HG03565 (cell line): ENCODE data around the gene THSD4.

Source experiments
- ATAC-seq: cut with Tn5 transposase; IDR thresholded peaks from one replicate; pipeline ENCODE4 v1.9.1; 2021; ENCODE audit warnings: mild to moderate bottlenecking, moderate library complexity; ENCODE audit not compliant: unreplicated experiment

The THSD4 gene

DNA sequence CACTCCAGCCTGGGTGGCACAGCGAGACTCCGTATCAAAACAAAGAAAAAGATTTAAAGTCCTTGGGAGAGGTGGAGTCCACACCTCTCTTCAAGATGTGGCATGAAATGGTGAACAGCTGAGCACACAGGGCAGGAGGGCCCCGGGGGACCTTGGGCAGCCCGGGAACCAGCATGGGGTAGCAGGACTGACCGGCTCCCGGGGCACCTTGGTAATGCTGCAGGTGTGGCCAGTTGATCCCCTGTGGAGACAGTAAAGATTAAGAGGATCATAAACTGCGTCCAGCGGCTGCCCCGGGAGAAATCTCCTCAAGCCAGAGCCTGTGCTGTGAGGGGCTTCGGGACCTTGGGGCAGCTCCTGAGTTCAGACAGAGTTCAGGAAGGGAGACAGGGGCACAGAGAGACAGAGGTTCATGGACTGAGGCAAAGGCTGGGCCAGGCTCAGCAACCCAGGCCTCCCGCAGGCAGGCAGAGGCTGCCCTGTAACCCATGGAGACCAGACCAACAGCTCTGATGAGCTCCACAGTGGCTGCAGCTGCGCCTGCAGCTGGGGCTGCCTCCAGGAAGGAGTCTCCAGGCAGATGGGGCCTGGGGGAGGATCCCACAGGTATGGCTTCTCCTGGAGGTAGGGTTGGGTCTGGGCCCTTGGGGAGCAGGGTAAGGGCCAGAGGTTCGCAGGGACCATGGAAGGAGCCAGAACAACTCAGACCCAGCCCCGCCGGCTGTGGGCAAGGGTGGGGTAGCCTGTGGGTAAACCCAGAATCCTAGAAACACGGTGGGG is 695.2 kb downstream of the THSD4 start, which contains the start of gene NR2E3:
NR2E3 (plus strand) TSS at position 299 of the 780 bp plus-strand sequence; CDS start at position 489, 190 bp downstream.
- ATAC-seq: no peak

DNA sequence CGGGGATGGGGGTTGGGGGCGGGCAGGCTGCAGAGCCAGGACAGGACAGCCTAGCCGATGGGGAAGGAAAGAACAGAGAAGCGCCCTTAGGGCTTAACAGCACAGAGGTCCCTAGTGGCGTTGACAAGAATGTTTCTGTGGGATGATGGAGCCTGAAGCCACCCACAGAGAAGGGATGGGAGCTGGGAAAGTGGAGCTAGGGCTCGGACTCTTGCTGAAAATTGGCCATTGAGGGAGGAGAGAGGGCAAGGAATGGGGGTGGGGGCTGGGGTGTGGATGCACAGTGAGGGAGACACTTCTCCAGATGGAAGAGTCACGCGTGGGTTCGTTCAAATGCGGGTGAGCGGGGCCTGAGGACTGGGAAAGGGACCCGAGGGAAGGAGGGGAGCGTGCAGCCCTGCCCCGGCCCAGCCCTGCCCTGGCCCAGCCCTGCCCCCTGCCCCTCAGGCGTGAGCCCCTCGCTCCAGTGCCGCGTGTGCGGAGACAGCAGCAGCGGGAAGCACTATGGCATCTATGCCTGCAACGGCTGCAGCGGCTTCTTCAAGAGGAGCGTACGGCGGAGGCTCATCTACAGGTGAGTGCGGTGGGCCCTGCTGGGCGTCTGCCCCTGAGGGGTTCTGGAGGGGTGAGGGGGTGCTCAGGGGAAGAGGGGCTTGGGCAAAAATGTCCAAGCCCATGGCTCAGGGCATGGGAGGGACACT is 695.9 kb downstream of the THSD4 start:
- ATAC-seq: no peak

DNA sequence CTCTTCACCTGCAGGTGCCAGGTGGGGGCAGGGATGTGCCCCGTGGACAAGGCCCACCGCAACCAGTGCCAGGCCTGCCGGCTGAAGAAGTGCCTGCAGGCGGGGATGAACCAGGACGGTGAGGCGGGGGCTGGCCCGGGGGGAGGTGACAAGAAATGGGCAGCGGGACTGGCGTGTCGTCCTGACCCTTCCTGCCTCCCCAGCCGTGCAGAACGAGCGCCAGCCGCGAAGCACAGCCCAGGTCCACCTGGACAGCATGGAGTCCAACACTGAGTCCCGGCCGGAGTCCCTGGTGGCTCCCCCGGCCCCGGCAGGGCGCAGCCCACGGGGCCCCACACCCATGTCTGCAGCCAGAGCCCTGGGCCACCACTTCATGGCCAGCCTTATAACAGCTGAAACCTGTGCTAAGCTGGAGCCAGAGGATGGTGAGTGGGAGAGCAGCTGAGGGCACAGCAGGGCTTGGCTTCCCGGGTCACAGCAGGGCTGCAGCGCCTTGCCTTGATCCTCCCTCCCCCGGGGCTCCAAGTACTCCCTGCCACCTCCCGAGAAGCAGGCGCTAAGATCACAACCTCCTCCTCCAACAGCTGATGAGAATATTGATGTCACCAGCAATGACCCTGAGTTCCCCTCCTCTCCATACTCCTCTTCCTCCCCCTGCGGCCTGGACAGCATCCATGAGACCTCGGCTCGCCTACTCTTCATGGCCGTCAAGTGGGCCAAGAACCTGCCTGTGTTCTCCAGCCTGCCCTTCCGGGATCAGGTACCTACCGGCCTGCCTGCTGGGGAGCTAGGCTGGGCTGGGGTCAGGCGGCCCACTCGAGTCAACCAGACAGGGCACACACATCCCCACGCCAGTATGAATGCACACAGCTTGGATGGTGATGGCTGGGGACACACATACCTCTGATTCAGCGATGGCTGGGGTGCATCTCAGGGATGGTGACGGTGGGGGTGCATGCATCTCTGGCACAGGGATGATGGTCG is 696.8 kb downstream of the THSD4 start:
- no peak for ATAC-seq

DNA sequence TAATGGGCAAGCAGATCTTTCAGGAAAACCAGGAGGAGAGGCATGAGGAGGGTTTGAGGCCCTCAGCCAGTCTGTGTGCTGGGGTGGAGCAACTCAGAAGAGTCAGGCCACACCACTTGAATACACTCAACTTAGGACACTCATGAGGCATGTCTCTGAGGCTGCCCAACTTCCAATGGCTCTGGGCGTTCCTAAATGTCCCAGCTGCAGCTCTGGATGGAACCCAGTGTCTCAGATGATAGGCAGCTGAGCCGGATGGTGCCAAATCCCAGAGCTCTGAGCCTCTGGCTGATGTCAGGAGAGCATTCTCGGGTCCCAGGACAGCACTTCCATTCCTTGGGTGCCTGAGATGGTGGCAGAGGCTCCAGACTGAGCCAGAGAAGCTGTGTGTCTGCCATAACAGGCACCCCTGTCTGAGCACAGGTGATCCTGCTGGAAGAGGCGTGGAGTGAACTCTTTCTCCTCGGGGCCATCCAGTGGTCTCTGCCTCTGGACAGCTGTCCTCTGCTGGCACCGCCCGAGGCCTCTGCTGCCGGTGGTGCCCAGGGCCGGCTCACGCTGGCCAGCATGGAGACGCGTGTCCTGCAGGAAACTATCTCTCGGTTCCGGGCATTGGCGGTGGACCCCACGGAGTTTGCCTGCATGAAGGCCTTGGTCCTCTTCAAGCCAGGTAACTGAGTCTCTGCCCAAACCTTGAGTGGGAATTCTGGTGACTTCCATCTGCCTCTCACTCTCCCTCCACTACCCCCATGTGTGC is 697.9 kb downstream of the THSD4 start:
- ATAC-seq: no peak

DNA sequence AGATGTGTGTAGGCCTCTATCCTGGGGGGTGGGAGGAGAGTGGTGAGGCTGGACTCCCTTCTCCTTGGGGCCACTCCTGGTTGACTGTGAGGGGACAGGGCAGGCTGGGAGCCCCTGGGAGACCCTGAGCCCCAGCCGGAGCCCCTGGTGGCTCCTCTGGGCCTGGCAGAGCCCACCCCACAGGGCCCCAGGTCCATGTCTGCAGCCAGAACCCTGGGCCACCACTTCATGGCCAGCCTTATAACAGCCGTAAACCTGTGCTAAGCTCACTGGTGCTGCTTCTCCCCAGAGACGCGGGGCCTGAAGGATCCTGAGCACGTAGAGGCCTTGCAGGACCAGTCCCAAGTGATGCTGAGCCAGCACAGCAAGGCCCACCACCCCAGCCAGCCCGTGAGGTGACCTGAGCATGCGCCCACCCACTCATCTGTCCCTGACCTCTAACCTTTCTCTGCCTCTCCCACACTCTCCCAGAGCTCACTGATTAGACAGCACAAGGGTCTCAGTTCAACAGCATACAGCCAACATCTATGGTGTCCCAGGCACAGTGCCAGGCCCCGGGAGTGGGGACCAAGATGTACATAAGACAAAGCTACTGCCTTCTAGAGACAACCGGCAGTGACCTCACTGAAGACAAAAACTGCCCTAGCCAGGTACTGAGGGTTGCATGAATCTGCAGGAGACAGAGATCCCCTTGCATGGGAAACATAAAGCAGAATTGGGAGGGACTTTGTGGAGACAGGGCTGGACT is 698.6 kb downstream of the THSD4 start:
- no peak for ATAC-seq

- no peak for ATAC-seq
Measured at GRCh38 chr15:71815301-71815700, 700.0 kb downstream of the THSD4 start.

GRCh38 chr15:71817351-71817750 is 702.1 kb downstream of the THSD4 start:
- no peak for ATAC-seq

DNA sequence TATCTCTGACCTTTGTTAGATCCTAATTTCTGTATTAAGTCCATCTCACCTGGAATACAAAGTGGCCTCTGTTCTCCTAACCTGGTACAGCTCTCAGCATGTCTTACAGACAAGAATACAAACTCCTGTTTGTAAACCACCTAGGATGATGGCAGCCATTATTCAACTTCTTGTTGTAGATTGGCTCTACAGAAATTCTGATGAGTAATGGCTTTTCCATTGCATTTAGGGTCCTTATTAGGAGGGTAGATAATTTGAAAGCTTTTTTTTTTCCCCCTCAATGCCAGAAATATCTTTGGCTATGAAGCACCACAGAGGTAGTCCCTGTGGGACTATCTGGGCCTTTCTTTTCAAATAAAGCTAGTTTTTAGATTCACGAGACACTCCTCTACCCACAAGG is 704.9 kb downstream of the THSD4 start:
- ATAC-seq: no peak

DNA sequence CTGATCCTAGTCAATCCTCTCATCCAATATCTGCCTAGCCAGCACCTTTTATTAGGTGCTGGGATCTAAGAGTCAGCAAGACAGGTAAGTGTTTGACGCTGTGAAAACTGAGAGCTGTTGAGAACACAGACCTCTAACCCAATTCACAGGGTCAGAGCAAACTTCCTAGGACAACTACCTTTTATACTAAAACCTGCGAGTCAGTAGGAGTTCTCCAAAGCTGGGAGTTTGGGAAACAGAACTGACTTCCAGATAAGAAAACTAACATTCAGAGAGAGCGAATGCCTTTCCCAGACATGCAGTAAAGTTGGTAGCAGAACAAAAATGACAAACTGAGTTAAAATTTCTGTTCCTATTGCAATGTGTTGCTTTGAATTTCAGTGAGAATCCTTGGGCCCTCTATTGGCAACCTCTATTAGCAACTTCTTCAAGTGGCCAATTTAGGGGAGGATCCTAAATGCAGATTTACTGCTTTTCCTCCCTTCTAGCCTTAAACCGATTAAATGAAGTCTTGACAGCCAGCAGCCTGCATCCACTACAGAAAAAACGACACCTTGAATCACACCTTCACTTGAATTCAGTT is 706.4 kb downstream of the THSD4 start:
- no peak for ATAC-seq

- ATAC-seq: no peak
Measured at GRCh38 chr15:71822890-71823630, 707.8 kb downstream of the THSD4 start.

- no peak for ATAC-seq
Measured at GRCh38 chr15:71823801-71824200, 708.5 kb downstream of the THSD4 start.

GRCh38 chr15:71825021-71825730 is 709.9 kb downstream of the THSD4 start:
- no peak for ATAC-seq

GRCh38 chr15:71826196-71826595 is 710.9 kb downstream of the THSD4 start:
- ATAC-seq: no peak

- ATAC-seq: no peak
Measured at GRCh38 chr15:71830981-71831380, 715.7 kb downstream of the THSD4 start.
